Measurements from ENCODE around the gene CMTM1.

DNA sequence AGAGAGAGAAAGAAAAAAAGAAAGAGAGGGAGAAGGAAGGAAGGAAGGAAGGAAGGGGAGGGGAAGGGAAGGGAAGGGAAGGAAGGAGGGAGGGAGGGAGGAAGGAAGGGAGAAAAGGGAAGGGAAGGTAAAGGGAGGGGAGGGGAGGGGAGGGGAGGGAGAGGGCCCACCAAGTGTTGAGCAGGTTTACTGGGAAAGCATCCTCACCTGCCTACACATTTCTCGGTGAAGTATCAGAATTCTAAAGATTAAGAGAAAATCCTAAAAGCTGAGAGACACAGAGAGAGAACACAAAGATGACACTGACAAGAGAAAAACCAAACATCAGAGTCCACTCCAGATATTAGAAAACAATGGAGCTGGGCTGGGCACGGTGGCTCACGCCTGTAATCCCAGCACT is 26.0 kb downstream of the CMTM1 start:
- TF ChIP-seq POLR2A (IDR thresholded peaks at IDR 0.05) = no peak
- TF ChIP-seq, protein P1, sequence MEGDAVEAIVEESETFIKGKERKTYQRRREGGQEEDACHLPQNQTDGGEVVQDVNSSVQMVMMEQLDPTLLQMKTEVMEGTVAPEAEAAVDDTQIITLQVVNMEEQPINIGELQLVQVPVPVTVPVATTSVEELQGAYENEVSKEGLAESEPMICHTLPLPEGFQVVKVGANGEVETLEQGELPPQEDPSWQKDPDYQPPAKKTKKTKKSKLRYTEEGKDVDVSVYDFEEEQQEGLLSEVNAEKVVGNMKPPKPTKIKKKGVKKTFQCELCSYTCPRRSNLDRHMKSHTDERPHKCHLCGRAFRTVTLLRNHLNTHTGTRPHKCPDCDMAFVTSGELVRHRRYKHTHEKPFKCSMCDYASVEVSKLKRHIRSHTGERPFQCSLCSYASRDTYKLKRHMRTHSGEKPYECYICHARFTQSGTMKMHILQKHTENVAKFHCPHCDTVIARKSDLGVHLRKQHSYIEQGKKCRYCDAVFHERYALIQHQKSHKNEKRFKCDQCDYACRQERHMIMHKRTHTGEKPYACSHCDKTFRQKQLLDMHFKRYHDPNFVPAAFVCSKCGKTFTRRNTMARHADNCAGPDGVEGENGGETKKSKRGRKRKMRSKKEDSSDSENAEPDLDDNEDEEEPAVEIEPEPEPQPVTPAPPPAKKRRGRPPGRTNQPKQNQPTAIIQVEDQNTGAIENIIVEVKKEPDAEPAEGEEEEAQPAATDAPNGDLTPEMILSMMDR (IDR thresholded peaks at IDR 0.05 in 8 of 11, conservative IDR thresholded peaks at IDR 0.05 in 3 of 11) = no peak
- TF ChIP-seq POLR2AphosphoS5 (IDR thresholded peaks at IDR 0.05) = no peak

All from spleen (tissue), 7 donors.